HG02885 (cell line): ENCODE results near the gene SIN3B.
"Not testable (repeated sequence)": the region's sequence is repeated elsewhere in the genome, so short reads cannot be mapped to it uniquely, and the experiment has no call there.

Source experiments
- ATAC-seq: cut with Tn5 transposase; IDR thresholded peaks from one replicate; pipeline ENCODE4 v1.9.1; 2021; ENCODE audit warnings: mild to moderate bottlenecking; ENCODE audit not compliant: unreplicated experiment, poor library complexity

Gene SIN3B, protein sequence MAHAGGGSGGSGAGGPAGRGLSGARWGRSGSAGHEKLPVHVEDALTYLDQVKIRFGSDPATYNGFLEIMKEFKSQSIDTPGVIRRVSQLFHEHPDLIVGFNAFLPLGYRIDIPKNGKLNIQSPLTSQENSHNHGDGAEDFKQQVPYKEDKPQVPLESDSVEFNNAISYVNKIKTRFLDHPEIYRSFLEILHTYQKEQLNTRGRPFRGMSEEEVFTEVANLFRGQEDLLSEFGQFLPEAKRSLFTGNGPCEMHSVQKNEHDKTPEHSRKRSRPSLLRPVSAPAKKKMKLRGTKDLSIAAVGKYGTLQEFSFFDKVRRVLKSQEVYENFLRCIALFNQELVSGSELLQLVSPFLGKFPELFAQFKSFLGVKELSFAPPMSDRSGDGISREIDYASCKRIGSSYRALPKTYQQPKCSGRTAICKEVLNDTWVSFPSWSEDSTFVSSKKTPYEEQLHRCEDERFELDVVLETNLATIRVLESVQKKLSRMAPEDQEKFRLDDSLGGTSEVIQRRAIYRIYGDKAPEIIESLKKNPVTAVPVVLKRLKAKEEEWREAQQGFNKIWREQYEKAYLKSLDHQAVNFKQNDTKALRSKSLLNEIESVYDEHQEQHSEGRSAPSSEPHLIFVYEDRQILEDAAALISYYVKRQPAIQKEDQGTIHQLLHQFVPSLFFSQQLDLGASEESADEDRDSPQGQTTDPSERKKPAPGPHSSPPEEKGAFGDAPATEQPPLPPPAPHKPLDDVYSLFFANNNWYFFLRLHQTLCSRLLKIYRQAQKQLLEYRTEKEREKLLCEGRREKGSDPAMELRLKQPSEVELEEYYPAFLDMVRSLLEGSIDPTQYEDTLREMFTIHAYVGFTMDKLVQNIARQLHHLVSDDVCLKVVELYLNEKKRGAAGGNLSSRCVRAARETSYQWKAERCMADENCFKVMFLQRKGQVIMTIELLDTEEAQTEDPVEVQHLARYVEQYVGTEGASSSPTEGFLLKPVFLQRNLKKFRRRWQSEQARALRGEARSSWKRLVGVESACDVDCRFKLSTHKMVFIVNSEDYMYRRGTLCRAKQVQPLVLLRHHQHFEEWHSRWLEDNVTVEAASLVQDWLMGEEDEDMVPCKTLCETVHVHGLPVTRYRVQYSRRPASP

DNA sequence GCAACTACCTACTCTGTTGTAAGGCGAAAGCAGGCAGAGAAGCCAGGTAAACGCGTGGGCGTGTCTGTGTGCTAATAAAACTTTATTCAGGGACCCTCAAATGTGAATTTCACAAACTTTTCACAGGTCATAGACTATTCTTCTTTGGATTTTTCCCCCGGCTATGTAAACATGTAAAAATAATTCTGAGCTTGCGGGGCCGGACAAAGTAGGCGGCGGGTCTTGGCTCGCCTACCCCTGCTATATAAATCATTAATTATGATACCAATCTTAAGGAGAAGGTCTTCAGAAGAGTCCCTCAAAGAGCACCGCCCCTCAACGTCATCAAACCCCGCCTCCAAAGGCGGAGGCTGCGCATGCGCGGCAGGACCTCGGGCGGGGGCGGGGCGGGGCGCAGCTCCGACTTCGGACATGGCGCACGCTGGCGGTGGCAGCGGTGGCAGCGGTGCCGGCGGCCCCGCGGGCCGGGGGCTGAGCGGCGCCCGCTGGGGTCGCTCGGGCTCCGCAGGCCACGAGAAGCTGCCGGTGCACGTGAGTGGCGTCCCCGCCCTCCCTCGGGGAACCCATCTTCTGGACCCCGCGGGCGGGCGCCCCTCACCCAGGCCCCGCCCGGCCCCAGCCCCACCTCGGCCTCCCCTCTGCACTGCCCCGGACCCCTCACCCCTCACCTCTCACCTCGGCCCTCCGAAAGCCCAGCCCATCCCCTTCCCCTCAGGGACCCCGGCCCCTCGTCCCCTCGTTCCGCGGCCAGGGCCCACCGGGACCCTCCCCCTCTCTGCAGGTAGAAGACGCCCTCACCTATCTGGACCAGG lies at the start of gene SIN3B:
Gene SIN3B (plus strand): TSS at position 389 of the 812 bp plus-strand sequence. CDS start 23 bp downstream, at position 412.
- no peak for ATAC-seq

DNA sequence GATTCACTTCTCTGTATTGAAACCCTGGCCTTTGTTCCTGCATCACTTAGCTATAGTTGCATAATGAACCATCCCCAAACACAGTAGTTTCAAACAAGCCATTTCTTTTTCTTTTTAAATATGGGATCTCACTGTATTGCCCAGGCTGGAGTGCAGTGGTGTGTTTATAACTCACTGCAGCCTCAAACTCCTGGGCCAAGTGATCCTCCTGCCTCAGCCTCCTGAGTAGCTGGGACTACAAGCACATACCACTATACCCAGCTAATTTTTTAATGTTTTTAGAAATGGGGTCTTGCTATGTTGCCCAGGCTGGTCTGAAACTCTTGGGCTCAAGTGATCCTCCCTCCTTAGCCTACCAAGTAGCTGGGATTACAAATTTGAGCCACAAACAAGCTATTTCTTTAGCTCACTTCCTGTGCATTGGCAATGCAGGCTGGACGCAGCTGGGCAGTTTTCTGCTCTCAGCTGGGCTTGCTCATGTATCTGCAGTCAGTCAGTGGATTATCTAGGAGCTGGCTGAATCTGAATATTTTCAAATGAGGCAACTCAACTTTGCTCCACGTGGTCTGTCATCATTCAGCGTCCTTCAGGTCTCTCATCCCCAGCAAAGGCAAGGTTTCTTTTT lies 49.5 kb upstream of the SIN3B start:
- no peak for ATAC-seq

DNA sequence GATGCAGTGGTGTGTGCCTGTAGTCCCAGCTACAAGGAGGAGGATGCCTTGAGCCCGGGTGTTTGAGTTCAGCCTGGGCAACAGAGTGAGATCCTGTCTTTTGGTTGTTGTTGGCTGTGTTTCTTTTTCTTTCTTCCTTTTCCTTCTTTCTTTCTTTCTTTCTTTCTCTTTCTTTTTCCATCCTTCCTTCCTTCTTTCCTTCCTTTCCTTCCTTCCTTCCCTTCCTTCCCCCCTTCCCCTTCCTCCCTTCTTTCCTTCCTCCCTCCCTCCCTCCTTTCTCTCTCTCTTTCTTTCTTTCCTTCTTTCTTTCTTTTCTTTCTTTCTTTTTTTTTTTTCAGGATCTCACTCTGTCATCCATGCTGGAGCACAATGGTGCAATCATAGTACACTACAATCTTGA lies 46.5 kb upstream of the SIN3B start:
- no peak for ATAC-seq

DNA sequence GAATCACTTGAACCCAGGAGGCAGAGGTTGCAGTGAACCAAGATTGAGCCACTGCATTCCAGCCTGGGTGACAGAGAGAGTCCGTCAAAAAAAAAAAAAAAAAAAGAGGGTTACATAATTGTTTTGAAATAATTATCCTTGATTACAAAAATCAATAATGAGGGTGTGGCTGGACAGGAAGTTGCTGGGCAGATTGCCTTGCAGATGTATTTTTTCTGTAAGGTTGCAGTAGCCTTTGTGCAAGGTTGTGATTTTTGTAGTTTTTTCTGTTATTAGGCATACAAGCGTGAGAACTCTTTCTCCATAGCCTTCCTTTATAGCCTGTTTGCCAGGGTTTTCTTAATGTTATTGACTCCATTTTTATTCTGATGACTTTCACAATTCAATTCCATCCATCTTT lies 40.7 kb upstream of the SIN3B start:
- no peak for ATAC-seq

DNA sequence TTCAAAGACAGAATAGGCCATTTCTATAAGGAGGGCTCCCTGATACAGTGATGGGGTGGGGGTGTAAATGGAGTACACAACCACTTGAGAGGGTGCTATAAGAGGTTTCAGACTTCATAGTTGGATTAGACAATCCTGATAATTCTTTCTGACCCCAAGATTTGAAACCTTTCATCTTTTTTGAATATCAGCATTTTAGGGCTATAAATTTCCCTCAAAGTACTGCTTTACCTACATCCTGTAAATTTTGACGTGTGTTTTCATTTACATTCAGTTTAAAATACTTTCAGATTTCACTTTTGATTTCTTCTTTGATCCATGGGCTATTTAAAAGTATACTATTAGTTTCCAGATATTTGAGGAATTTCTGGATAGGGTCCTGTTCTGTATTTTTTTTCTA lies 40.0 kb upstream of the SIN3B start:
- no peak for ATAC-seq

DNA sequence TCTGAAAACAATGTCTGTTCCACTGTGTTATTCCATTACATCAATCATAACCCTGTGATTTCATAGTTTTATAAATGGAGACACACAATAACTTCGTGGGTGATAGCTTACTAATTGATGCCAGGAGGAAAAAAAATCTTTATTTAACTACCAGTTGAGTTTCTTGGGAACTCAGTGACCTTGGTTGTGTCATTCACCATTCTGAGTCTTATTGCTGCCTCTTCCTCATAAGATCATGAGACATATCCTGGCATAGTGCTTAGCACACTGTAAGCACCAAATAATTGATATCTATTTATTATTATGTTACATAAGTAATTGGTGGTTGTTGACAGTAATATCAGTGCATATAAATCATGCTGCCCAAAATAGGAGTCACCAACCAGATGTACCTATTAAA lies 39.1 kb upstream of the SIN3B start:
- no peak for ATAC-seq

DNA sequence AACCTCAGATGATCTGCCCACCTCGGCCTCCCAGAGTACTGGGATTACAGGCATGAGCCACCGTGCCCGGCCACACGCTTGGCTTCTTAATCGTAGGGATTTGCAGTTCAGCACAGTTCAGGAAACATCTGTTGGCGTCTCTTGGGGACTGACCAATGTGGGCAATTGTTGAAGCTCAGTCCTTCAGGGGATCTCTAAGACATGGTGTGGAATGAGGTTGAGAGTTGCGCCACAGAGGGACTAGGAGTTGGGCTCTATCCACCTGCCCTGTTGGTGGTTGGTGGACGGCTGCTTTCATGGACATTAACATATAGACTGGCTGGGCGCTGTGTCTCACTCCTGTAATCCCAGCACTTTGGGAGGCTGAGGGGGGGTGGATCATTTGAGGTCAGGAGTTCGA lies 37.3 kb upstream of the SIN3B start:
- no peak for ATAC-seq

DNA sequence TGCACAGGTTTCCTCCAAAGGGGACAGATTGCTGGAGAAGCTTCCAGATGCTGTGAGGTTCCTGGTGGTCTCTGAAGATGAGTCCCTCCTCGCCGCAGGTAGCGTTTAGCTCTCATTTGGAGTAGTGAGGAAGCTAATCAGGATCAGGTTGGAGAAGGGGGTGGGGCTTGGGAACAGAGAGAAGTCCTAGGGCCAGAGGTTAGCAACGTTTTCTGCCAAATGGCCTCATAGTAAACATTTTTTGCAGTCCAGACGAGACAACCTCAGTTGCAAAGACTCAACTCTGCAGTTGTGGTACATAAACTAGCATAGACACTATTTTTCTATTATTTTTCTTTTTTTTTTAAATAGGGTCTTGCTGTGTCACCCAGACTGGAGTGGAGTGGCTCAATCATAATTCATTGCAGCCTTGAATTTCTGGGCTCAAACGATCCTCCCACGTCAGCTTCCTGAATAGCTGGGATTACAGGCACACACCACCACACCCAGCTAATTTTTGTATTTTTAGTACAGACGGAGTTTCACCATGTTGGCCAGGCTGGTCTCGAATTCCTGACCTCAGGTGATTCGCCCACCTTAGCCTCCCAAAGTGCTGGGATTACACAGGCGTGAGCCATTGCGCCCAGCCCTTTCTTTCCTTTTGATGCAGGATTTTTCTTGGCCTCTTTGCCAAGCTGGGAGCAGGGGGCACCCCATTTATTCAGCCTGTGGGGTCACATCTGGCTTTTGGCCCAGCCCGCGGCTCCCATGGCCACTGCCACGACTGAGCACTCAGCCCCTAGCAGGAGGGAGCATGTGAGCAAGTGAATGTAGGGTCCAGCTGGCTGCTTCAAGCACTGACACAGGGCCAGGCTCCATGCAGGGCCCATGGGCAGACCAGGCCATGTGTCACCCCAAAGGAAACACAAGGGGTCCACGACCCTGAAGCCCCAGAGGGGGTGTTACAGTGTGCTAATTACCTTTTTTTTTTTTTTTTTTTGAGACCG lies 34.4 kb upstream of the SIN3B start:
- ATAC-seq = no peak

DNA sequence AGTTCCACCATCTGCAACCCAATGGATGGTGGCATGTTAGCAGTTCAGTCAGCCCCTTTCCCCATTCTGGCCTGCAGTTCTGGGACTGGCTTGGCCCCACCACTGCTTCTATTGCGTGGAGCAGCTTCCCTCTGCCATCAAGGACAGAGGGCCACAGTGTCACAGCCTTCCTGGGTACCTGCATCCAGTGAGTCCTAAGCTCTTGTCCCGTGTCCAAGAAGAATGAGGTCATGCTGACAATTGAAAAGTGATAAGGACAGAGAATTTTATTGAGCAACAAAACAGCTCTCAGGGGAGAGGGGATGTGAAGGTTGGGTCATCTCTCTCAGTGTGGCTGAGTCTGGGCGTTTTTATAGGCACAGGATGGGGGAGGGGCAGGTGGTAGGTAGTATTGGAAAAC lies 33.5 kb upstream of the SIN3B start:
- ATAC-seq = no peak

DNA sequence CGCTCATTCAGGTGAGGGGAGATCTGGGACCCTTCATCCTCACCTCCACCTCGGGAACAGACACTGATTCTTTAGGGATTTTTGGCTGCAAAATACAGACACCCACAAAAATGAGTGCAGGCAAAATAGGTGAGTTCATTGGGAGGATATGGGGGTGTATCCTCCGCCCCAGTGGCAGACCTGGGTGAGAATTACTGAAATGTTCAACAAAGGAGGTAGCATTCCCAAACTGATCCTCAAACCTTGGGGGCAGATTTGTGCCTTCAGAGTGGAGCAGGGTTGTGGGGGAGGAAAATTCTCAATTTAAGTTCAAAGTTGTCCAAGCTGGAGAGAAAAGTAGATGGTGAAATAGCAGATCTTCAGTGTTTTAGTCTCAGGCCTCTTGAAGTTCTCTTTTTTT lies 31.3 kb upstream of the SIN3B start:
- no peak for ATAC-seq

DNA sequence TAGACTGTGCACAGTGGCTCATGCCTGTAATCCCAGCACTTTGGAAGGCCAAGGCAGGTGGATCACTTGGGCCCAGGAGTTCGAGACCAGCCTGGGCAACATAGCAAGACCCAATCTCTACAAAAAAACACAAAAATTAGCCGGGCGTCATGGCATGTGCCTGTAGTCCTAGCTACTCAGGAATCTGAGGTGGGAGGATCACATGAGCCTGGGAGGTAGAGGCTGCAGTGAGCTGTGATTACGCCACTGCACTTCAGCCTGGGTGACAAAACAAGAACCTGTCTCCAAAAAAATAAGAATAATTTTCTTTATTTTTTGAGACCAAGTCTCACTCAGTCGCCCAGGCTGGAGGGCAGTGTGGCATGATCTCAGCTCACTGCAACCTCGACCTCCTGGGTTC lies 30.9 kb upstream of the SIN3B start:
- ATAC-seq = not testable (repeated sequence)

DNA sequence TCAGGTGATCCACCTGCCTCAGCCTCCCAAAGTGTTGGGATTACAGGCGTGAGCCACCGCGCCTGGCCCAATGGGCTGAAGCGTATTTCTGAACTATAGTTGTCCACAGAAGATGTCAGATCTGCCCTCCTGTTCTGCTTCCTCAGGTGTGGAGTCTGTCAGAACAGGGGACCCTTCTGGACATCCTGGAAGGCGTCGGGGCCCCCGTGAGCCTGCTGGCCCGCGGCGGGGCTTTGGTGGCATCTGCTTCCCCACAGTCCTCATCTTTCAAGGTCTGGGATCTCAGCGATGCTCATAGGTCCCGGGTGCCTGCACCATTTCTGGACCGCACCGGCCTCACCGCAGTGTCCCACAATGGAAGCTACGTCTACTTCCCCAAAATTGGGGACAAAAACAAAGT lies 29.5 kb upstream of the SIN3B start:
- ATAC-seq = no peak

DNA sequence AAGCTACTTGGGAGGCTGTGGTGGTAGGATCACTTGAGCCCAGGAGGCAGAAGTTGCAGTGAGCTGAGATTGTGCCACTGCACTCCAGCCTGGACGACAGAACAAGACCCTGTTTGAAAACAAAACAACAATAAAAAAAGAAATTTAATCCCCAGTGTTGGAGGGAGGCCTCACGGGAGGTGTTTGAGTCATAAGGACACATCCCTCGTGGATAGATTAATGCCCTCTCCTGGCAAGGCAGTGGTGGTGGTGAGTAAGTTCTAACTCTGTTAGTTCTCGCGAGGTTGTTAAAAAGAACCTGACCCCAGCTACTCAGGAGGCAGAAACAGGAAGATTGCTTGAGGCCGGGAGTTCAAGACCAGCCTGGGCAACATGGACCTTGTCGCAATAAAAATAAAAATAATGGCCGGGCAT lies 27.6 kb upstream of the SIN3B start:
- no peak for ATAC-seq

DNA sequence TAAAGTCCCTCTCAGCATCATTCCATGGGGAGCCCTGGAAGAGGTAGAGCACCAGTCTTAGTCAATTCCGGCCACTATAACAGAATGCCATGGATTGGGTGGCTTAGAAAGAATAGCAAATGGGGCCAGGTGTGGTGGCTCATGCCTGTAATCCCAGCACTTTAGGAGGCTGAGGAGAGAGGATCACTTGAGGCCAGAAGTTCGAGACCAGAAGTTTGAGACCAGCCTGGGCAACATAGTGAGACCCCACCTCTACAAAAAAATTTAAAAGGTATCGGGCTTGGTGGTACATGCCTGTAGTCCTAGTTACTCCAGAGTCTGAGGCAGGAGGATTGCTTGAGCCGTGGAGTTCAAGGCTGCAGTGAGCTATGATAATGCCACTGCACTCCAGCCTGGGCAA lies 25.0 kb upstream of the SIN3B start:
- ATAC-seq = no peak

DNA sequence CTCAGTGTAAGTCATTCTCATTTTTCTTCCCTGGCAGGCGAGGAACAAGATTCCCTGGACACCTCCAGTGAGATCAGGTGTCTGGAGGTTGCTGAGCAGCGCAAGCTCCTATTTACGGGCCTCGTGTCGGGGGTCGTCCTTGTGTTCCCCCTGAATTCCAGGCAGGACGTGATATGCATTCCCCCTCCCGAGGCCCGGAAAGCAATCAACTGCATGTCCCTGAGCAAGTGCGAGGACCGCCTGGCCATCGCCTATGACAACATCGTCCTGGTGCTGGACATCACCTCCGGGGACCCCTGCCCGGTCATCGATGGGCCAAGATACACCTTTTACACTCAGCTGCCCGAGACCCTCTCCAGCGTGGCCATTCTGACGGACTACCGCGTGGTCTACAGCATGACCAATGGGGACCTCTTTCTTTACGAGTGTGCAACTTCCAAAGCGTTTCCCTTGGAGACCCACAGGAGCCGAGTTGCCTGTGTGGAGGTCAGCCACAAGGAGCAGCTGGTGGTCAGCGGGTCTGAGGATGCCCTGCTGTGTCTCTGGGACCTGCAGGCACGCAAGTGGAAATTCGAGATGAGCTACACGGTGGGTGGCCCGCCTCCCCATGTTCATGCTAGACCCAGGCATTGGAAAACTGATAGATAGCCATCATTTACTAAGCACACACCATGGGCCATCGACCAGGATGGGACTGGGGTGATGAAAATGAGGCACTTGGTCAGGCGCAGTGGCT lies 21.5 kb upstream of the SIN3B start:
- no peak for ATAC-seq

DNA sequence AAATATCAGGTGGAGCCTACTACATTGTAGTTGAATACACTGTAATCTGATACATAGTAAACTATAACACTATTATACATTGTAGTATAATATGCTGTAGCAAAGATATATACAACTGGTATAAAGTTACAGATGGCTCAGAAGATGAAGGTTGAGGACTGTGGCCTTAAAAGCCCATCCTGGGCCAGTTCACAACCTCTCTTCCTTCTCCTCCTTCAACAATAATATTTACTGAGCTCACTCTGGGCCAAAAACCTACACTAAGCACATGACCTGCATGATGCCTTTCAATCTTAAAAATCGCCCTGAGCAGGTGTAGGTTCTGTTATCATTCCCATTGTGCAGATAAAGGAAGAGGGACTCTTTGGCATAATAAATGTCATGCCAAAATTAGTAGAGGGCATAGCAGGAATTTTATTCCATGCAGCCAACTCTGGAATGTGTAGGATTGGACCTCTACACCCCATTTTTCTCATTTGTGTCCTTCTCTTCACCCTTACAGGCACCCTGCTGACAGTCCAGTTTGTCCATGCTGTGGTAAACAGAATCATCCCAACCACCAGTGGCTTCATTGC lies 14.6 kb upstream of the SIN3B start:
- ATAC-seq = no peak

DNA sequence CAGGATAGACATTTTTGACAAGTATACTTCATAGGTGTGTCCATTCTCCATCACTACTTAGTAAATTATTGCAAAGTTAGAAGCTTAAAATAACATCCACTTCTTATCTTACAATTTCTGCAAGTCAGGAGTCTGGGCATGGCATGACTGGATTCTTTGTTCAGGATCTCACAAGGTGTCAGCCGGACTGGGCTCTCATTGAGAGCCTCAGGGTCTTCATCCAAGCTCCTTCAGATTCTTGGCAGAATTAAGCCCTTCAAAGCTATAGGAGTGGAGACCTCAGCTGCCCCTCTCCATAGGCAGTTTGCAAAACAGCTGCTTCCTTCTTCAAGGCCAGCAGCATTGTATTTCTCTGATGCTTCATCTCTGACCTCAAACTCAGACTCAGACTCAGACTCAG lies 9.1 kb upstream of the SIN3B start:
- ATAC-seq = no peak

DNA sequence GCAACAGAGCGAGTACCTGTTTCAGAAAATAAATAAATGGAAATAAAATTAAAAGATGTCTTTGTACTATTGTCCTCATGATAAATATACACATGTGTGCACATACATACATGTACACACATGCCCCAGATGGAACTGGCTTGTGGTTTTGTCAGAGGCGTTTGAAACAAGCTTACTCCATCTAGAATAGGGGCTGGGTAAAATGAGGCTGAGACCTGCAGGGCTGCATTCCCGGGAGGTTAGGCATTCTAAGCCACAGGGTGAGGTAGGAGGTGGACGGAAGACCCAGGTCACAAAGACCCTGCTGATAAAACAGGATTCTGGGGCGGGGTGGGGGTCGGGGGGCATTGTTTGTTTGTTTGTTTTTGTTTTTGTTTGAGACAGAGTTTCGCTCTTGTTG lies 8.1 kb upstream of the SIN3B start:
- ATAC-seq = no peak
